Measurements from ENCODE around the gene GTF2E1. TPM values are rescaled to one million over a fixed set of nuclear protein-coding genes. Genes with fewer than 3 reads are reported as not detected.
"Not testable (repeated sequence)": the region's sequence is repeated elsewhere in the genome, so short reads cannot be mapped to it uniquely, and the experiment has no call there.

Gene GTF2E1
- polyA plus RNA-seq, 1 experiment = 8.1 TPM

- H3K4me3 ChIP-seq (ENCODE audit: low read depth, low read length) = no peak overlapping the region
- CTCF ChIA-PET = no interaction called here
- H3K27me3 ChIP-seq (ENCODE audit: control insufficient read depth, insufficient read depth, low read length) = no peaks in the 10 kb centered on the region
- H3K36me3 ChIP-seq (ENCODE audit: control insufficient read depth, insufficient read depth, low read length) = no peaks in the 10 kb centered on the region
- TF ChIP-seq, protein P1, sequence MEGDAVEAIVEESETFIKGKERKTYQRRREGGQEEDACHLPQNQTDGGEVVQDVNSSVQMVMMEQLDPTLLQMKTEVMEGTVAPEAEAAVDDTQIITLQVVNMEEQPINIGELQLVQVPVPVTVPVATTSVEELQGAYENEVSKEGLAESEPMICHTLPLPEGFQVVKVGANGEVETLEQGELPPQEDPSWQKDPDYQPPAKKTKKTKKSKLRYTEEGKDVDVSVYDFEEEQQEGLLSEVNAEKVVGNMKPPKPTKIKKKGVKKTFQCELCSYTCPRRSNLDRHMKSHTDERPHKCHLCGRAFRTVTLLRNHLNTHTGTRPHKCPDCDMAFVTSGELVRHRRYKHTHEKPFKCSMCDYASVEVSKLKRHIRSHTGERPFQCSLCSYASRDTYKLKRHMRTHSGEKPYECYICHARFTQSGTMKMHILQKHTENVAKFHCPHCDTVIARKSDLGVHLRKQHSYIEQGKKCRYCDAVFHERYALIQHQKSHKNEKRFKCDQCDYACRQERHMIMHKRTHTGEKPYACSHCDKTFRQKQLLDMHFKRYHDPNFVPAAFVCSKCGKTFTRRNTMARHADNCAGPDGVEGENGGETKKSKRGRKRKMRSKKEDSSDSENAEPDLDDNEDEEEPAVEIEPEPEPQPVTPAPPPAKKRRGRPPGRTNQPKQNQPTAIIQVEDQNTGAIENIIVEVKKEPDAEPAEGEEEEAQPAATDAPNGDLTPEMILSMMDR (IDR thresholded peaks at IDR 0.05; ENCODE audit: insufficient read depth, low read depth, low read length) = no peak
- POLR2A ChIA-PET = no interaction called here
- no peak for DNase-seq (ENCODE audit: low read depth)
Observed at GRCh38 chr3:120730576-120731542, 11.7 kb upstream of the GTF2E1 start.

DNA sequence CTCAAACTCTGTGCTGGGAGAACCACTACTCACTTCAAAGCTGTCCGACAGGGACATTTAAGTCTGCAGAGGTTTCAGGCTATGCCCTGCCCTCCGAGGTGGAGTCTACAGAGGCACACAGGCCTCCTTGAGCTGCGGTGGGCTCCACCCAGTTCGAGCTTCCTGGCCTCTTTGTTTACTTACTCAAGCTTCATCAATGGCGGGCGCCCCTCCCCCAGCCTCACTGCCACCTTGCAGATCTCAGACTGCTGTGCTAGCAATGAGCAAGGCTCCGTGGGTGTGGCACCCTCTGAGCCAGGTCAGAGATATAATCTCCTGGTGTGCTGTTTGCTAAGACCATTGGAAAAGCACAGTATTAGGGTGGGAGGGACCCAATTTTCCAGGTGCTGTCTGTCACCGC is 4.5 kb upstream of the GTF2E1 start:
- CTCF ChIA-PET; H3K27me3 ChIP-seq (ENCODE audit: control insufficient read depth, insufficient read depth, low read length); H3K4me3 ChIP-seq (ENCODE audit: low read depth, low read length); H3K36me3 ChIP-seq (ENCODE audit: control insufficient read depth, insufficient read depth, low read length); POLR2A ChIA-PET; DNase-seq (ENCODE audit: low read depth): not testable (repeated sequence)

GRCh38 chr3:120741320-120741719 is 1.2 kb upstream of the GTF2E1 start:
- ChIA-PET CTCF (interaction anchor here (1.4 to 2.4 kb wide), 2 partner anchors 31 to 53 kb away, joined by 4 to 9 read pairs; no protein-coding TSS in a partner anchor), POLR2A (no interaction called here)
- peaks cover 3% of the 10 kb centered on the region for H3K36me3 ChIP-seq (ENCODE audit: control insufficient read depth, insufficient read depth, low read length)
- no peak for DNase-seq (ENCODE audit: low read depth)
- H3K4me3 ChIP-seq (ENCODE audit: low read depth, low read length) = peak overlapping the region; percentile 71
- TF ChIP-seq, protein P1 (IDR thresholded peaks at IDR 0.05; ENCODE audit: insufficient read depth, low read depth, low read length) = no peak
- no peaks in the 10 kb centered on the region for H3K27me3 ChIP-seq (ENCODE audit: control insufficient read depth, insufficient read depth, low read length)

DNA sequence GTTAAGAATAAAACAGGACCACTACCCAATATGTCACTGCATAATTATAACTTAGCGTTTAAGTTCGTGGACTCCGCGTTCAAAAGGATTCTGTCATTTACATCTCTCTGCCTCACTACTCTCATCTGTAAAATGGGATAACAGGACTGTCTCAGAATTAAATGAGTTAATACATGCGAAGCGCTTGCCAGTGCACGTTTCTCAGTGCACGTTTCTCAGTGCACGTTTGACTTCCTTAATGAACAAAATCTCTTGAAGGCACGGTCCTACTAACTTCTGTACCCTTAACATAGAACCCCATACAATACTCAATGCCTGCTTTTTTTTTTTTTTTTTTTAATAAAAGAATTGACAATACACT is 727 bp upstream of the GTF2E1 start:
- DNase-seq (ENCODE audit: low read depth) = no peak
- POLR2A ChIA-PET = interaction anchor here (1.4 kb wide), 1 partner anchor 145 kb away, joined by 5 read pairs; the partner anchor contains the start of gene NDUFB4
- CTCF ChIA-PET = interaction anchor here (1.4 to 2.4 kb wide), 2 partner anchors 30 to 53 kb away, joined by 4 to 9 read pairs; no protein-coding TSS in a partner anchor
- no peaks in the 10 kb centered on the region for H3K27me3 ChIP-seq (ENCODE audit: control insufficient read depth, insufficient read depth, low read length)
- TF ChIP-seq, protein P1 (IDR thresholded peaks at IDR 0.05; ENCODE audit: insufficient read depth, low read depth, low read length) = no peak
- peaks cover 3% of the 10 kb centered on the region for H3K36me3 ChIP-seq (ENCODE audit: control insufficient read depth, insufficient read depth, low read length)
- peak overlapping the region; percentile 71 for H3K4me3 ChIP-seq (ENCODE audit: low read depth, low read length)

DNA sequence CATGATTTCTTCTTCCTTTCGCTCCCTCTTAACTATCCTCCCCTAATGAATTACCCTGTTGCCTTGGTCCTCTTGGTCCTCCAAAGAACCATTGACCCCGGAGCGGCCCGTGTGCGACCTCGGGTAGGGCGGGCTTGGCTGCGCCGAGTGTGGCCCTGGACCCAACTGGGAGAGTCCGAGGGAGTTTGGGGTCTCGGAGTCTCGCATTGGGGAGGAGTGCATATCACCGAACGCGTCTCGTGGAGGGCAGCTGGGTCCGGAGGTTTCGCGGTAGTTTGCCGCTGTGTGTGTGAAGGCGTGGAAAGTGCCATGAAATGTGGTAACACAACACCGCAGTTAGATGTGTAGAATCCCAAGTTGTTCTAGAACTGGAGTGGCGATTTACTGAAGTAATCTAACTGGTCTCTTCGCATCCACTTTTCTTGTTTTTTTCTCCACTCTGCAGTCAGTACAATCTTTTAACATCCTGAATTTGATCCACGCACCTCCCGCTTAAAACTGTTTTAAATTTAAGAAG is 363 bp downstream of the GTF2E1 start:
- H3K4me3 ChIP-seq (ENCODE audit: low read depth, low read length) = peak overlapping the region; percentile 71
- no peaks in the 10 kb centered on the region for H3K27me3 ChIP-seq (ENCODE audit: control insufficient read depth, insufficient read depth, low read length)
- DNase-seq (ENCODE audit: low read depth) = no peak
- TF ChIP-seq, protein P1 (IDR thresholded peaks at IDR 0.05; ENCODE audit: insufficient read depth, low read depth, low read length) = no peak
- CTCF ChIA-PET = interaction anchor here (0.6 to 2.4 kb wide), 2 partner anchors 52 to 176 kb away, joined by 4 to 9 read pairs; no protein-coding TSS in a partner anchor
- POLR2A ChIA-PET = interaction anchor here (1.4 kb wide), 1 partner anchor 146 kb away, joined by 5 read pairs; the partner anchor contains the start of gene NDUFB4
- H3K36me3 ChIP-seq (ENCODE audit: control insufficient read depth, insufficient read depth, low read length) = peaks cover 2% of the 10 kb centered on the region

All from BJ (cell line).